ENCODE measurements around the gene PRCC.
A peak's percentile ranks its signal among the peaks of the same experiment; 100 is the strongest.

PRCC gene

GRCh38 chr1:156796340-156797097 is 29.2 kb downstream of the PRCC start:
- DNase-seq (ENCODE audit: low read depth) = no peak

- no peak for DNase-seq (ENCODE audit: low read depth)
These were observed 30.0 kb downstream of the PRCC start for GRCh38 chr1:156797212-156797871.

GRCh38 chr1:156801409-156802121 is 34.2 kb downstream of the PRCC start:
- no peak for DNase-seq (ENCODE audit: low read depth)

GRCh38 chr1:156802421-156802935 is 35.1 kb downstream of the PRCC start:
- no peak for DNase-seq (ENCODE audit: low read depth)

DNA sequence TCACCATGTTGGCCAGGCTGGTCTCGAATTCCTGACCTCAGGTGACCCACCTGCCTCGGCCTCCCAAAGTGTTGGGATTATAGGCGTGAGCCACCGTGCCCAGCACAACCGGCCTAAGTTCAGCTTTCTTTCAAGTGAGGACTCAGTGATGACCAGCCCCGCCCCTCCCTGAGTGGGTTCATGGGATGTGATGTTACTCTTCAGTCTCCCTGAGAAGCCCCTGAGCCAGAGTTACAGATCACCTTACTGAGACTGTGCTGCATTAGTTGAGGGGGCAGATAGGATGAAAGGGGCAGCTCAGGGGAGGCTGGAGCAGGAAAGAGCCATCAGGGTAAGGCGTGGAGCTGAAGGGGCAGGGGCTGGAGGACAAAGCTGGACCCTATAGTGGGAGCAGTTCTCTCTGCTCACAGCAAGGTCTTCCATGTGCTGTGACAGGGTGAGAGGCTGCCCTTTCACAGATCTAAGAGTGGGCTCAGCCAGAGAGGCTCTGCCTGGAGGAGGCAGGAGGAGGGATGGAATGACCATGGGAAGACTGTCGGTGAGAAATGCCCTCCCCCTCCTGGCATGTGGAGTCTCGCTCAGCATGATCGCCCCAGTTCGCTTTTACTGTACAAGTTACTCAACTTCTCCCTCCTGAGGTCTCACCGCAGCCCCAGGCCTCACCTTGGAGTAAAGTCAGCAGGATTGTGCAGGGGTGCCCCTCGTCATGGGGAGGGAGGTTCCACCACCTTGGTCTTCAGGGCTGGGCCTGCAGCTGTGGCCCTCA is 35.9 kb downstream of the PRCC start:
- DNase-seq (ENCODE audit: low read depth) = no peak

DNA sequence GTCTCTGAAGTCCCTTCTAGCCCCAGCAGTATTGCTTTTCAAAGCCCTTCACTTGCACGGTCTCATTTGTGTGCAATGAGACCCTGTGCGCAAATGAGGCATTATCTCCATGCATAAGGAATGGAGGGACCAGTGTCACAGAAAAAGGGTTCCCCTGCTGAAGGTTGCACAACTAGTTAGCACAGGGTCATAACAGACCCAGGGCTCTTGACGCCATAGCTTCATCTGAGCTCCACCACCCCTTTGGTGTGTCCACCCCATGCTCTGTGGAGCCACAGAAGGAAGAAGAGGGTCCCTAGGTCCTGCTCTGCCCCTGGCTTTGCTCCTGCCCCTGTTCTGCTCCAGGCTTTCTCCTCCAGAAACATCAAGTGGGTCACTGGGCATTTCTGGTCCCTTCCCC is 36.7 kb downstream of the PRCC start:
- no peak for DNase-seq (ENCODE audit: low read depth)

DNA sequence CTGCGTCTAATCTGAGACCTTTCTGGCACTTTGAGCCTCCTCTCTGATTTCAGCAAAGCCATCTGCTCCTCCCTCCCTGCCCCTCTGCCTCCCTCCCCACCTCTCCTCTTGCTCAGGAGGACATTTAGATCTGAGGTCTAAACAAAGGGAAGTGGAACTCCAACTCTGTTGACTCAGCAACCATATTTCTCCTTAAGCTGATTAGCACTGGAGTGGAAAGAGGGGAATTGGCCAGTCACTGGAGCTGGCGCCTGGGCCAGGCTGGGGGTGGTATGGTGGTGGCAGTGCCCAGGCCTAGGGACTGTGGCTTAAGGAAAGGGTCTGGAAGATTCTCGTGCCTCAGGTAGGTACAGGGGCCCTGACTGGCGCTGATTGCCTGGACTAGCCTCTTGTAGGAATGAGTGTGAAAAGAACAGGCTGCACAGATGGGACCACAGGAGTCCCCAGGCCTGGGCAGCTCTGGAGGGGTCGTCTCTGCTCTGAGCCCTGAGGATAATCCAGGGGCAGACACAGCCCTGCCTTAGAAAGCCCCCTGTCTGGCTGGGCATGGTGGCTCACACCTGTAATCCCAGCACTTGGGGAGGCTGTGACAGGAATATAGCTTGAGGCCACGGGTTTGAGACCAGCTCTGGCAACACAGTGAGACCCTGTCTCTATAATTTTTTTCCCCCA is 37.4 kb downstream of the PRCC start:
- no peak for DNase-seq (ENCODE audit: low read depth)

DNA sequence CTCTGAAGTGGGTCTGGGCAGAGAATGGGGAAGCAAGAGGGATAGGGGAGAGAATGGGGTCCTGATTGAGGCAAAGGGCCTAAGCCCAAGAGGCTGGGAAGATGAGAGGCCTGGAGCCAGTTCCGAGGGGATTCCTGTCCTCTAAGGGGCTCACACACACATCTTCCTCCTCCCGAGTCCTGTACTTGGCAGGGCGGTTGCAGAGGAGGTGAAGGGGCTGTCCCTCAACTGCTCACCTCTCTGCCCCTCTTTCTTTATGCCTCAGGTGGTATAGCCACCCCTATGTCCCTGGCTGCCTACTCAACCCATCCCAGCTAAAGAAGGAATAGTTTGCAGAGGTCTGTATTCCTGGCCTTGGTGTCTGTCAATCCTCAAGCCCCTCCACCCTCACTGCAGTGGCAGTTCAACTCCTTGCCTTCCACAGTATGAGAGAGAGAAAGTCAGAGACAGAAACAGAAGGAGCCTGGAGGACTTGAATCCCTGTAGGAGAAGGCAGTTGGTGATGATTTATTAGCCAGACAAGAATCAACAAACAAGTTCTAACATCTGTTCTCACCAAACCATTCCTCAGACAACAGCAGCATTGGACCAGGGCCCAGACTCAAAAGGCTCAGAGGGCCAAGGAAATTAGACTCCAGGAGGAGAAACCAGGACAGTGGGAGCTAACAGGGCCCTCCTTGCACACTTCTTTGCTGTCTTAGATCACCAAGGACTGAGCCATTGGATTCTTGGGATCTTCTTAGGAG is 38.6 kb downstream of the PRCC start:
- no peak for DNase-seq (ENCODE audit: low read depth)

GRCh38 chr1:156806512-156807440 is 39.4 kb downstream of the PRCC start:
- no peak for DNase-seq (ENCODE audit: low read depth)

DNA sequence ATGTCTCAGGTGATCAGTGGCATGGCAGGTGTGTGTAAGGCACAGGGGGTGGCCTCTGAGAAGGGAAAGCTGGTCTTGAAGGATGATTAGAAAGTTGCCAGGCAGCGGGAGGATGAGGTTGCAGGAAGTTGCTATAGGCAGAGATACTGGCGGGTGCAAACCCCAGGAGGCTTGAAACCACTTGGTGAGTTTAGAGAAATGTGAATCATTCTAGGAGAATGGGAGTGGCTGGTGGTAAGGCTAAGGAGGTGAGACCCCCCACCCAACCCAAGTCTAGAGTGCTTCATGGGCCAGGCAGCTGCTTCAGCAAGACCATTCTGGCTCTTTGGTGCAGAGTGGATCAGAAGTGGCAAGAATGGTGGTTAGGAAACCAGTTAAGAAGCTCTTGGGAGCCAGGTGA is 40.3 kb downstream of the PRCC start:
- no peak for DNase-seq (ENCODE audit: low read depth)

DNA sequence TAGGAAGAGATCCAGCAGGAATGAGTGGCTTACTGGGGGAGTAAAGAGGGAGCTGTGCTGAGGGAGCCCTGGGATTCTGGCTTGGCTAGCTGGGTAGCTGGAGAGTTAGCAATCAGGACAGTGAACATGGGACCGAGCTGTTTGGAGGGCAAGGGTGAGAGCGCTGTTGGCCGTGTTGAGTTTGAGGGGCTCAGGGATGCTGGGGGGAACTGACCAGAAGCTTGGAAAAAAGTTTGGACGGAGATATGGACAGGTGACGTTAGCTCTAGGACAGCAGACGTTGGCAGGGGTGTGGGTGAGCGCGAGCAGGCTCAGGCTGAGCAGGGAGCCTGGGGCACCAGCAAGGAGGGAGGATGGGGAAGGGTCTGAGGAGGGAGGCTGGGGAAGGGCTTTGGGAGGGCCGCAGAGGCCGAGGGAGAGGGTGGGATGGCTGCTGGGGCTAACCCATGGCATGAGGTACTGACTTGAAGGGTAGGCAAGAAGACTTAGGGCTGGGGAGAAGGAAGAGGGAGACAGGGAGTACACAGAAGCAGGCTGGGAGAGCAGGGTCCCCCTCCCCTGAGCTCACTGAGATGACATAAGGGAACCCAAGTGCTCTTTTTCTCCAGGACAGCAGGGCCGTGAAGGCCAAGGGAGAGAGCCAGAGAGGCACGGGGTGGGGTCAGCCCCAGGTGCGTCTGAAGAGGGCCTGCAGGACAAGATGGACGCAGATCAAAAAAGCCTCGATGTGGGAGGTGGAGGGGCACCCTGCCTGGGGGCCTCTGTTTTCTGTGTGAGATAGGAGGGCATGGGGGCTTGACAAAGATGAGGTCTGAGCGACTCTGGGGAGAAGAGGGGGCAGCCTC is 41.1 kb downstream of the PRCC start:
- no peak for DNase-seq (ENCODE audit: low read depth)

GRCh38 chr1:156809281-156809680 is 41.9 kb downstream of the PRCC start:
- no peak for DNase-seq (ENCODE audit: low read depth)

- DNase-seq (ENCODE audit: low read depth) = no peak
These were observed 42.5 kb downstream of the PRCC start for GRCh38 chr1:156809711-156810366.

DNA sequence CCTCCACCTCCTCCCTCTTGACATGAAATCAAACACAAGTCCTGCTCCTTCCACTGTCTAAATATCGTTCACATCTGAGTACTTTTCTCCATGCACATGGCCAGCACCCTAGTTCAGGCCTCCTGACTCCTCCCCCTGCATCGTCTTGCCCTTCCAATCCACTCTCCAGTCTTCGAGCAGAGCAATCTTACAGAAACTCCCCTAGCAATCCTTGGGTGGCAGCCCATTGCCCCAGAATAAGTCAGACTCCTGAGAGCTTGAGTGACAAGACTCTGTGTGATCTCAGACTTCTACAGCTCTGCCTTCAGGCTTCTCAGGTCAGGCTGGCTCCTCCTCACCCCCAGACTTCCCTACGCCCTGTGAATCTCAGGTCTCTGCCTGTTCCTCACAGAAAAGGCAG is 43.8 kb downstream of the PRCC start:
- DNase-seq (ENCODE audit: low read depth) = no peak

DNA sequence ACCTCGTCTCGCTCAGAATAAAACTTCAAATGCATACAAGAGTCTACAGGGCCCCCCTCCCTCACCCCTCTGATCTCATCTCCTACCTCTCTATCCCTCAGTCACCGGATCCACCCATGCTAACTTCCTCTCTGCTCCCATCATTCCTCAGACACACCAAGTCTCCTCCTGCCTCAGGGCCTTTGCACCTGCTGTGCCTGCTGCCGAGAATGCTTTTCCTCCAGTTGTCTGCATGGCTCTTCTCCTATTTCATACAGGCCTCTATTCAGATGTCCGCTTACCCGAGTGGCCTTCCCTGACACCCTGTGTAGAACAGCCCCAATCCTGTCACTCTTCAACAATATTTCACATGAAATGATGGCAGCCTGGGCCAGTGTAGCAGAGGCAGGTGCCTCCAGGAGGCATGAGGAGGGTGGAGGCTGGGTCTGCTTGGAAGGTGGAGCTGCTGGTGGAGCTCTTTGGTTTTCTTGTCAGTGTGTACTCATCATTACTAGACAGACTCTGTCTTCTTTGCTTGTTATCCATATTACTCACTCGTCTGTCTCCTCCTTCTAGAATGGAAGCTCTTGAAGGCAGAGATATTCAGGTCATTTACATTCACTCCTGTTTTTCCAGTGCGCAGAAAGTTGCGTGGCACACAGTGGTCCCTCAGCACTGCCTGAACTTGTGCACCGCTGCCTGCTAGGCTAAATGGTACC is 45.1 kb downstream of the PRCC start:
- no peak for DNase-seq (ENCODE audit: low read depth)

- no peak for DNase-seq (ENCODE audit: low read depth)
These were observed 46.0 kb downstream of the PRCC start for GRCh38 chr1:156813298-156813697.

- DNase-seq (ENCODE audit: low read depth) = peak; percentile 74
These were observed 46.6 kb downstream of the PRCC start for GRCh38 chr1:156813750-156814570.
